ENCODE results near the gene ALG9. TPM values are rescaled to one million over a fixed set of nuclear protein-coding genes. Genes with fewer than 3 reads are reported as not detected.
"Not testable (repeated sequence)": the region's sequence is repeated elsewhere in the genome, so short reads cannot be mapped to it uniquely, and the experiment has no call there.

The ALG9 gene
- total RNA-seq, 4 donors from 2014 or later, result 26.7 to 33.9 (median 31.1) TPM

- 67 to 88% methylated on average over 1 of the region's 1 CpG for WGBS, 2 donors (ENCODE audit: low coverage in 1 of 2)
- TF ChIP-seq CTCF (IDR thresholded peaks at IDR 0.05), result no peak
- no peak for TF ChIP-seq POLR2A (IDR thresholded peaks at IDR 0.05)
- TF ChIP-seq POLR2AphosphoS5 (IDR thresholded peaks at IDR 0.05), result no peak
- TF ChIP-seq EP300 (IDR thresholded peaks at IDR 0.05), result no peak
- peaks cover 0 to 29% (median 0%) of the 10 kb centered on the region in 3 donors for H3K4me1 ChIP-seq
- peaks cover 0 to 30% of the 10 kb centered on the region in 2 donors for H3K36me3 ChIP-seq
- no peak overlapping the region for H3K4me3 ChIP-seq
- no peaks in the 10 kb centered on the region for H3K9me3 ChIP-seq
- H3K27ac ChIP-seq, result no peak overlapping the region
- ATAC-seq, result no peak
- no peaks in the 10 kb centered on the region for H3K27me3 ChIP-seq
Measured at GRCh38 chr11:111906680-111907079, 35.3 kb upstream of the ALG9 start.

- Histone ChIP-seq H3K36me3 (peaks cover 0 to 30% of the 10 kb centered on the region in 2 donors), H3K4me3 (no peak overlapping the region), H3K27me3 (no peaks in the 10 kb centered on the region), H3K4me1 (peaks cover 0 to 27% (median 0%) of the 10 kb centered on the region in 3 donors), H3K9me3 (no peaks in the 10 kb centered on the region), H3K27ac (no peak overlapping the region)
- 43 to 72% methylated on average over 1 to 2 of the region's 2 CpGs for WGBS, 2 donors (ENCODE audit: low coverage in 1 of 2)
- TF ChIP-seq EP300 (IDR thresholded peaks at IDR 0.05), result no peak
- TF ChIP-seq CTCF (IDR thresholded peaks at IDR 0.05), result no peak
- TF ChIP-seq POLR2AphosphoS5 (IDR thresholded peaks at IDR 0.05), result no peak
- no peak for TF ChIP-seq POLR2A (IDR thresholded peaks at IDR 0.05)
- ATAC-seq, result no peak
Measured at GRCh38 chr11:111905411-111905810, 34.0 kb upstream of the ALG9 start.

DNA sequence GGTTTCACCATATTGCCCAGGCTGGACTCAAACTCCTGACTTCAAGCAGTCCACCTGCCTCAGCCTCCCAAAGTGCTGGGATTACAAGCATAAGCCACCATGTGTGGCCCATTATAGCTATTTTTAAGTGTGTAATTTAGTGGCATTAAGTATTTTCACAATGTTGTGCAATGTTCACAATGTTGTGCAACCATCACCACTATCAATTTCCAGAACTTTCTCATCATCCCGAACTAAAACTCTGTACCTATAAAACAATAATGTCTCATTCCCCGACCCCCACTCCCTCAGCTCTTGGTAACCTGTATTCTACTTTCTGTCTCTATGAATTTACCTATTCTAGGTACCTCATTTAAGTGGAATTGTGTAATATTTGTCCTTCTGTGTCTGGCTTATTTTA, 15.5 kb upstream of the ALG9 start:
- Histone ChIP-seq H3K27me3 (no peaks in the 10 kb centered on the region), H3K9me3 (no peaks in the 10 kb centered on the region), H3K4me1 (no peaks in the 10 kb centered on the region), H3K4me3 (no peak overlapping the region), H3K27ac (no peak overlapping the region), H3K36me3 (peaks cover 0 to 17% of the 10 kb centered on the region in 2 donors)
- TF ChIP-seq POLR2AphosphoS5 (IDR thresholded peaks at IDR 0.05), result no peak
- no peak for TF ChIP-seq POLR2A (IDR thresholded peaks at IDR 0.05)
- no peak for TF ChIP-seq CTCF (IDR thresholded peaks at IDR 0.05)
- TF ChIP-seq EP300 (IDR thresholded peaks at IDR 0.05), result no peak
- WGBS, 2 donors (ENCODE audit: low coverage in 1 of 2), result 75 to 85% methylated on average over 2 of the region's 2 CpGs
- ATAC-seq, result no peak

GRCh38 chr11:111886032-111886431, 14.7 kb upstream of the ALG9 start:
- ATAC-seq, result no peak
- WGBS, 2 donors (ENCODE audit: low coverage in 1 of 2), result 68 to 73% methylated on average over 4 of the region's 4 CpGs
- no peak overlapping the region for H3K27ac ChIP-seq
- no peak overlapping the region for H3K4me3 ChIP-seq
- no peaks in the 10 kb centered on the region for H3K4me1 ChIP-seq
- no peak for TF ChIP-seq POLR2A (IDR thresholded peaks at IDR 0.05)
- TF ChIP-seq CTCF (IDR thresholded peaks at IDR 0.05), result no peak
- no peak for TF ChIP-seq EP300 (IDR thresholded peaks at IDR 0.05)
- TF ChIP-seq POLR2AphosphoS5 (IDR thresholded peaks at IDR 0.05), result no peak
- H3K36me3 ChIP-seq, result peaks cover 0 to 17% of the 10 kb centered on the region in 2 donors
- no peaks in the 10 kb centered on the region for H3K9me3 ChIP-seq
- no peaks in the 10 kb centered on the region for H3K27me3 ChIP-seq

DNA sequence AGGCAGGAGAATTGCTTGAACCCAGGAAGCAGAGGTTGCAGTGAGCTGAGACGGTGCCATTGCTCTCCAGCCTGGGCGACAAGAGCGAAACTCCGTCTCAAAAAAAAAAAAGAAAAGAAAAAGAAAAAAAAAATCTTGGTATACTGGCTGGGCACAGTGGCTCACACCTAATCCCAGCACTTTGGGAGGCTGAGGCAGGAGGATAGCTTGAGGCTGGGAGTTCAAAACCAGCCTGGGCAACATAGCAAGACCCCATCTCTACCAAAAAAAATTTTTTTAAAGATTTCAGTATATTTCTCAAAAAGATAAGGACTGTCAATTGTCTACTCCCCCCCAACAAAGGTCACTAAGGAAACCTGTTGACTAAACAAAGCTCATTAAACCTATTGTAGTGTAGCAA, 13.7 kb upstream of the ALG9 start:
- H3K27me3 ChIP-seq, H3K9me3 ChIP-seq, ATAC-seq, H3K27ac ChIP-seq, H3K4me1 ChIP-seq, H3K4me3 ChIP-seq: not testable (repeated sequence)
- H3K36me3 ChIP-seq, result peaks cover 0 to 17% of the 10 kb centered on the region in 2 donors
- whole genome bisulfite sequencing, 2 donors (ENCODE audit: low coverage in 1 of 2), result 100% methylated on average over 2 of the region's 4 CpGs; no CpG with 5 or more reads in 1 of the 2 donors
